IMR-90 (cell line): Measurements from ENCODE around the gene CDC42BPA. TPM values are rescaled to one million over a fixed set of nuclear protein-coding genes. Genes with fewer than 3 reads are reported as not detected.

Experiments
- microRNA-seq, 2 experiments: library from miRNA; stranded (forward) in 1 of 2; unstranded in 1 of 2; fragments of 10-50 nt in 1 of 2; fragments of <30 nt in 1 of 2; gene quantifications in 1 of 2; microRNA quantifications in 1 of 2; one replicate each; pipeline versions ENCODE3 to v1.1.0; 2013 to 2020; ENCODE audit not compliant: insufficient read depth in 1 of 2, insufficient read length in 1 of 2, unreplicated experiment in 1 of 2
- polyA plus RNA-seq, 3 experiments: library from polyadenylated mRNA; depleted of rRNA; stranded (reverse); fragments of >200 nt; gene quantifications; 2 replicates each; pipeline ENCODE4 v1.2.3, GENCODE V29; 2012; ENCODE audit warnings: low replicate concordance in 1 of 3
- small RNA-seq, 5 experiments: library from RNA; depleted of rRNA; stranded (forward); fragments of <200 nt; gene quantifications; one replicate each; pipeline ENCODE3, GENCODE V24; 2012
- total RNA-seq: library from RNA; depleted of rRNA; stranded (reverse); fragments of >200 nt; gene quantifications from 2 replicates; pipeline ENCODE4 v1.2.3, GENCODE V29; 2012; rRNA removed

CDC42BPA gene
- total and polyA plus RNA-seq, 2 of the 4 experiments (the other 2 are of a cell fraction) = 9.4 to 27.8 TPM

Small RNA genes lying within 50 kb of the gene (microRNA-seq; reads per million reads assigned to microRNA genes)
- gene AL353689.1 (ENCODE audit: insufficient read depth, insufficient read length) = not detected

Small RNA genes lying within 50 kb of the gene (small RNA-seq; reads per million reads assigned to genes)
- 0 reads per million in 5 experiments for gene AL353689.1

Other genes starting within 250 kb of the CDC42BPA start
- 4.8 and 6.7 TPM in 2 replicates for gene ZNF678, start 245.1 kb upstream of the CDC42BPA start, total RNA-seq
- gene ZNF678, start 245.1 kb upstream of the CDC42BPA start, polyA plus RNA-seq (2012; rRNA removed) = 0.69 and 1.3 TPM in 2 replicates